Measurements from ENCODE around the gene GORASP2.
A peak's percentile ranks its signal among the peaks of the same experiment; 100 is the strongest.

DNA sequence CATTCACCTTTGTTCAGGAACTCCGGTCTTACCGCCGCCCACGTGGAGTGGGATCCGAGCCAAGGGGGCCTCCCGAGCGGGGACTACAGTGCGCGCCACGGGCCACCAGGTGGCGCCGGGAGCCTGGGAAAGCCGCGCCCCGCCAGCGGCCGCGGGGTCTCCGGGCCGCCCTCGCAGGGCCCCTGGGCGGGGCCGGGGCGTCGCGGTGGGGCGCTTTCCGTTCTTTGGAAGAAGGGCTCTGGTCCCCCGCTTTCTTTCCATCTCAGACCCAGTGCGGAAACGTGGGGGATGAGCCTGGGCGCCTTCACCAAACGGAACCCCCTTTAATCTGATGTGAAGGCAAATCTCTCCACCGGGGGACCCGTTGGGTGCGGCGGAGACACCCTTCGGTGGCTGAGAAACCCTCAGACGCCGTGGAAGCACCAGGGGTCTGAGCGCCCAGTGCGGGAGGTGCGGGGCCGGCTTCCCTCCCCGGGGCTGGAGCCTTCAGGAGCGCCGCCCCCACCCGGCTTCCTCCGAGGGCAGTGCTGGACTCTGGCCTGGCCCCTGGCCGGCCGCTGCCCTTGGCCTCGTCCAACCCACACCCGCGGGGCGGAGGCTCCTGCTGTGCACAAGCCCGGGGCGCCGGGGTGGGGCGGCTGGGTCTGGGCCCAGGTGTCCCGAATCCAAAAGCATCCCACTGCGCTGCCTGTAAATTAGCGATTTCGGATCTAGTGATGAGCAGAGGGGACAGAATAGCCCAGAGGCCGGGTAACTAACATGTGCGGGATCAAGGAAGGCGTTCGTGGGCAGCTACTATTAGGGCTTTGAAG lies 44.6 kb downstream of the GORASP2 start:
- TF ChIP-seq, protein P1, sequence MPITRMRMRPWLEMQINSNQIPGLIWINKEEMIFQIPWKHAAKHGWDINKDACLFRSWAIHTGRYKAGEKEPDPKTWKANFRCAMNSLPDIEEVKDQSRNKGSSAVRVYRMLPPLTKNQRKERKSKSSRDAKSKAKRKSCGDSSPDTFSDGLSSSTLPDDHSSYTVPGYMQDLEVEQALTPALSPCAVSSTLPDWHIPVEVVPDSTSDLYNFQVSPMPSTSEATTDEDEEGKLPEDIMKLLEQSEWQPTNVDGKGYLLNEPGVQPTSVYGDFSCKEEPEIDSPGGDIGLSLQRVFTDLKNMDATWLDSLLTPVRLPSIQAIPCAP (CRISPR knock-in tag; IDR thresholded peaks at IDR 0.05): no peak
- TF ChIP-seq, protein P2, sequence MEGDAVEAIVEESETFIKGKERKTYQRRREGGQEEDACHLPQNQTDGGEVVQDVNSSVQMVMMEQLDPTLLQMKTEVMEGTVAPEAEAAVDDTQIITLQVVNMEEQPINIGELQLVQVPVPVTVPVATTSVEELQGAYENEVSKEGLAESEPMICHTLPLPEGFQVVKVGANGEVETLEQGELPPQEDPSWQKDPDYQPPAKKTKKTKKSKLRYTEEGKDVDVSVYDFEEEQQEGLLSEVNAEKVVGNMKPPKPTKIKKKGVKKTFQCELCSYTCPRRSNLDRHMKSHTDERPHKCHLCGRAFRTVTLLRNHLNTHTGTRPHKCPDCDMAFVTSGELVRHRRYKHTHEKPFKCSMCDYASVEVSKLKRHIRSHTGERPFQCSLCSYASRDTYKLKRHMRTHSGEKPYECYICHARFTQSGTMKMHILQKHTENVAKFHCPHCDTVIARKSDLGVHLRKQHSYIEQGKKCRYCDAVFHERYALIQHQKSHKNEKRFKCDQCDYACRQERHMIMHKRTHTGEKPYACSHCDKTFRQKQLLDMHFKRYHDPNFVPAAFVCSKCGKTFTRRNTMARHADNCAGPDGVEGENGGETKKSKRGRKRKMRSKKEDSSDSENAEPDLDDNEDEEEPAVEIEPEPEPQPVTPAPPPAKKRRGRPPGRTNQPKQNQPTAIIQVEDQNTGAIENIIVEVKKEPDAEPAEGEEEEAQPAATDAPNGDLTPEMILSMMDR (IDR thresholded peaks at IDR 0.05): peak; percentile 88
- no peak for TF ChIP-seq JUN (CRISPR knock-in tag; IDR thresholded peaks at IDR 0.05)
- no peak for TF ChIP-seq CBFB (CRISPR knock-in tag; IDR thresholded peaks at IDR 0.05; ENCODE audit: low read depth)
- TF ChIP-seq RELA (CRISPR knock-in tag; IDR thresholded peaks at IDR 0.05; ENCODE audit: borderline replicate concordance): no peak

Data from WTC11 (cell line).